ENCODE data around the gene RNASE1.
"Not testable (repeated sequence)": the region's sequence is repeated elsewhere in the genome, so short reads cannot be mapped to it uniquely, and the experiment has no call there.

Gene RNASE1

DNA sequence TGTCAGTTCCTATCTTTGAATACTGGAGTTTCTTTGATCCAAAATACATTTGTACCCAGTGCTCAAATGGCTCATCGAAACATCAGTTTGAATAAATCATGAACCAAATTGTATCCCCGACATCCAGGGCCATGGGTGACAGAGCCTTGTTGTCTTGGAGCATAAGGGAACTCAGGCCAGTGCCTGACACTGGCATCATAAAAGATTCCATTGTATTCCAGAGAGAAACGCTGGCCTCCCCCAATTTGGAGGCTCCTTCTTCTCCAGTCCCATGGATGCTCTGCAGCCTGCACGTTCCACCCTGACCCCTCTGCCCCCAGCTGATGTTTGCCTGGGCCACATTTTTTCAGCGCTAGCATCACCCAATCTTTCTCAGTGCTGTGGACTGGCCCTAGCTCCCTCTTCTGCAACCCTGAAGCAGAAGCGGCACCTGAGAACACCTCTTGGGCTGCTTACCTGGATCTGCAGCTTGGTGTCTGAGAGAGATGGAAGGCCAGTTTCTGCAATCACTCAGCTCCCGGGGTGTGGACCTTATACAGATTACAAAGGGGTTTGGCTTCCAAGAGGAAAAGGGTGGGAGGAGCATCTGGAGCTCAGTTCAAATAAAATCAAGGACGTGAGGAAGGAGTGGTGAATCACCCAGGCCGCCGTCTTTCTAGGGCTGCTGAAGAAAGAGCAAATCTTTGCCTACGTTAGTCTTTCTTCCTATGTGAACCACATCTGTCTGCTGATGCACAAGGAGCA lies at the start of gene RNASE1:
Gene RNASE1, minus strand, starts transcription at position 504 of the 744 bp plus-strand sequence. CDS start 776 bp downstream, outside the sequence.
- no peak for DNase-seq

DNA sequence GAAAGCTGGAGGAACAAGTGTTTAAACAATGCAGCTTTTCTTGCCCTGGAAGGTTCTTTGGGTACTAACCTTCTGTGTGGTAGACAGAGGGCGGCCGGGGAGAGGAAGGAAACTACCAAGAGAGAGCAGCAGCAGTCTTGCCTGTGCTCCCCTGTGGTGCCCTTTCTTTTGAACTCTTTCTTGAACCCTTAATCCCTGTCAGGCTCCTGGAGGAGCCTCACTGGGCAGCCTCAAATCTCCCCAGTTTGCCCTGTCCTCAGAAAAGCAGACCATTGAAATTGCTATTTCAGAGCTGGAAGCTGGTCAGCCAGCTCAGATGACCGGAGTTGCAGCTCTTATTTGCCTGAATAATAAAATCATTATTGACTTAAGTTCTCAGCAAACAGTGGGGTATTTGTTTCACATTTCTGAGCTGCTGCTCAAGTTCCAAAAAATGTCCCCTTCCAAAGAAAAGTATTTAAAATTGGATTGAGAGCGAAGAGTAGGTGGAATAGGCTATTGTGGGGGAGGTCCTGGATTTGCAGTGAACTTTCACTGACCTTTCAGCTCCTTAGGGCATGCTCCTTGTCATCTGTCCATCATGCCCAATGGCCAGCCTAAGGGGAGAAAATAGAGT lies 46.4 kb upstream of the RNASE1 start:
- no peak for DNase-seq

DNA sequence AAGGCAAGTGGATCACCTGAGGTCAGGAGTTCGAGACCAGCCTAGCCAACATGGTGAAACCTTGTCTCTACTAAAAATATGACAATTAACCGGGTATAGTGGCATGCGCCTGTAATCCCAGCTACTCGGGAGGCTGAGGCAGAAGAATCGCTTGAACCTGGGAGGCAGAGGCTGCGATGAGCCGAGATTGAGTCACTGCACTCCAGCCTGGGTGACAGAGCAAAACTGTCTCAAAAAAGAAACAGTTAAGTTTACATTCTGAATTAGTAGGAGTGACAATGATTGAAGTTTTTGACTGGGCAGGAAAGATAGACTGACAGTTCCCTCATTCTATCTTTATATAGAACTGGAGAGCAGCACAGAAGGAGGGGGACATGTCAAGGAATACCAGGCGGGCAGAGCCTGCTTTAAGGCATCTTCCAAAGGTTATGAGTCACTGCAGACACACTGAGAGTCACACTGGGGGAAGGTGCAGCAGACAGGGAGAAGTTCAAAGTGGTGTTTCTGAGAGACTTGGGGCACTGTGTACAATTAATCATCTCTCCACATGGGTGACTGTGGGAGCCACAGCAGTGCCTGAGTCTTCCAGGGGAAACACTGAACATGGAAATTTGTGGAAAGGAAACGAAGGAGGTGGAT lies 45.8 kb upstream of the RNASE1 start:
- DNase-seq: no peak

DNA sequence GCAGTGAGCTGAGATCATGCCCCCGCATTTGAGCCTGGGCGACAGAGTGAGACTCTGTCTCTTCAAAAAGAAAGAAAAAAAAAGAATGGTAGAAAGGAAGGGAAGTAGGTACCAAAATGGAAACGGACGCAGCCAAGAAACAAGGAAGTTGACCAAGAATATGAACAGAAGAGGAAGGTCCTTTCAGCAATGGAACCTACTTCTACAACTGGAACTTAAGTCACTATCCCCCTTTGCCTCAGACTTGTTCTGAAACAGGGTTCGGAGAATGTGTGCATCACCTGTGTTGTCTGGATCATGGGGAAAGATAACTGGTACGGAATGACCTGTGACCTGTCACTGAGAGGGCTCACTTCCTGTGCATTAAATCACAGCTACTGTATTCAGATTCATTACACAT lies 43.9 kb upstream of the RNASE1 start:
- no peak for DNase-seq

DNA sequence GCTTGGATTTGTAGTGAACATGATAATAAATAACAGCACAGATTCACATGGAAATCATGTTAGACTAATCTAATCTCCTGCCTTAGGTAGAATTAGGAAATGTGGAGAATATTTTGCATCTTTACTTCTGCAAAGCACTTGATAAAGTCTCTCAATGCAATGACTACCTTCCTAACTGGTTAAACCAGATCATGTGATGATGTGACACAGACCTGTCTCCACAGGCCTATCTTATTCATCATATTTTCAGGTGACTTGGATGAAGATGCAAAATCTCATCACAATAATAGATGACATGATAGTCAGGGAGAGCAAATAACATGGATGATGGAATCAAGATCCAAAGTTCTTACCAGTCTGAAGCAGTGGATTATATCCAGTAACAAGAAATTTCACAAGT lies 38.5 kb upstream of the RNASE1 start:
- no peak for DNase-seq

DNA sequence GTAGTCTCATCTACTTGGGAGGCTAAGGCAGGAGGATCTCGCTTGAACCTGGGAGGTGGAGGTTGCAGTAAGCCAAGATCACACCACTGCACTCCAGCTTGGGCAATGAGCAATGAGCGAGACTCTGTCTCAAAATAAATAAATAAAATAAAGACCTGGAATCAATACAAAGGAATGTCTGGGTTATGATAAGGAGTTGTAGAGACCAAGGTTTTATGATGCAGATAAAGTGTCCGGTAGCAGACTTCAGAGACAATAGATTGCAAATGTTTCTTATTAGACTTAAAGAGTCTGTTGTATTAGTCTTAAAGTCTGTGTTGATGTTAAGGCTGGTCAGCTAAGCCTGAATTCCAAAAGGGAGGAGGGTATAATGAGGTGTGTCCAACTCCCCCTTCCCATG lies 35.2 kb upstream of the RNASE1 start:
- DNase-seq: no peak

DNA sequence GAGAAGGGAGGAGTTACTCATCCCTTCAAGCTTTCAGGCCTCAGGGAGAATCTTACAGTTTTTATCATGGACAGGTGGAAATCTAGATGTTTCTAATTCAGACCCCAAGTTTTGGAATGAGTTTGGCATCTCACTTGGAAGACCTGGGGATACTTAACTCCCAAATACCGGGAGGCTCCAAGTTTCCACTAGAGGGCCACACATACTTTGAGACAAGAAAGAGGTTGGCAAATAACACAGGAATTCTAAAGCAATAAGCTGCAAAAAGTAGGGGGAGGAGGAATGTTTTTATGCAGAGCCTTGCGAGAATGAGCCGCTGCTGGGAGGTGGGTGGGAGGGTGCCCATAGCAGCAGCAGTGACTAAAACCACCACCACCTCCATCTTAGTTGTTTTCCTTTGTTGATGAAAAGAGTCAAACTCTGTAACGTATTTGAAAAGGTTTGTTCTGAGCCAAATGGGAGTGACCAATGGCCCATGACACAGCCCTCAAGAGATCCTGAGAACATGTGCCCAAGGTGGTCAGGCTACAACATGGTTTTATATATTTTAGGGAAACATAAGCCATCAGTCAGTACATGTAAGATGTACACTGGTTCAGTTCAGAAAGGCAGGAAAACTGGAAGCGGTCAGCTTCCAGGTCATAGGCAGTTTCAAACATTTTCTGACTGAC lies 34.2 kb upstream of the RNASE1 start:
- no peak for DNase-seq

DNA sequence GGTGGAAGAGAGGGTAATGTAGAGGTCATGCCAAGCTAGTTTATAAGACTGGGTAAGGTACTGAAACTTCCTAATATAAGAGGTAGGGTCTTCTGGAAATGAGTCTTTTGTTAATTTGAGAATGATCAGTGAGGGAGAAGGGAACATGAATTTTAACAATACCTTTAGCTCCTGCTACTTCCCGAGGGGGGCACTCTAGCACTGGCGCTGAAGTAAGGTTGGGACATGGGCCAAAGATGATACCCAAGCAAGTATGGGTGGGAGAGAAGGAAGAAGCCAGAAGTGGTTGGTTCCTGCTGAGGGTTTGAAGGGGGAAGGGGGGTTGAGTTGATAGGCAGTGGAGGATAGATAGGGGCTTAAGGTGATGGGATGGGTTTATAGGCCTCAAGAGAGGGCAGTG lies 32.3 kb upstream of the RNASE1 start:
- no peak for DNase-seq

DNA sequence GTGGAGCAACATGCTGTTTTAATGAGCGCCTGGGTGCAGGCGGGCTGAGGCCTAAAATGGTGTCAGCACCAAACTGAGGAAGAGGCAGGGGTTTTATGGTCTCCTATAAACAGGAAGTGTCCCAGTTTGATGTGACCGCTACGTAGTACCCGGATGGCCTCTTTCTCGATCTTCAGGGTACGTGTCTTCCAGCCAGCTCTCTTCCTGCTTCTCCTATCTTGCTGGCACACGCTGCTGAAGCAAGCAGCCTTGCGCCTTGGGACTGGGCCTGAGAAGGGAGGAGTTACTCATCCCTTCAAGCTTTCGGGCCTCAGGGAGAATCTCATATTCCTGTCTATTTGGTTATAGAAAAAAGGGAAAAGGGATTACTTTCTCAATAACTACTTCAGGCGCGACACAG lies 28.2 kb upstream of the RNASE1 start:
- no peak for DNase-seq

DNA sequence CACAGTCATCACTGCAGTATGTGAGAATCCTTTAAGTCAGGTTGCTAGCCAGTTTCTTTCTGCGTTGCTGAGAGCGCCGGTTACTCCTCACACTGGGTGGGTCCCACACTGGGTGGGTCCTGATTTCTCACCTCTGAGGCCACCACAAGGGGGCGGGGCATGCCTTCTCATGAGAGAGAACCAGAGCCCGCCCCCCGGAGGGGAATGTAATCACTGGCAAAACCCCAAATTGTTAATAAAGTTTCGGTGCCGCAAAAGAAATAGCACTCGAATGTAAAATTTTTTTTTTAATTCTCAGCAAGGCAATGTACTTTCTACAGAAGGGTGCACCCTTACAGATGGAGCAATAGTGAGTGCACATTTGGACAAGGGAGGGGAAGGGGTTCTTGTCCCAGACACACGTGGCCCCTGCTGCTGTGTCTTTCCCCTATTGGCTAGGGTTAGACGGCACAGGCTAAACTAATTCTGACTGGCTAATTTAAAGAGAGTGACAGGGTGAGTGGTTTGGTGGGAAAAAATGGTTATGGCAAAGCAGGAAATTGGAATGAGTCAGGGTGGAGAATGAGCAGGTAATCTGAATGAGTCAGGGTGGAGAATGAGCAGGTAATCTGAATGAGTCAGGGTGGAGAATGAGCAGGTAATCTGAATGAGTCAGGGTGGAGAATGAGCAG lies 25.5 kb upstream of the RNASE1 start:
- DNase-seq: not testable (repeated sequence)

DNA sequence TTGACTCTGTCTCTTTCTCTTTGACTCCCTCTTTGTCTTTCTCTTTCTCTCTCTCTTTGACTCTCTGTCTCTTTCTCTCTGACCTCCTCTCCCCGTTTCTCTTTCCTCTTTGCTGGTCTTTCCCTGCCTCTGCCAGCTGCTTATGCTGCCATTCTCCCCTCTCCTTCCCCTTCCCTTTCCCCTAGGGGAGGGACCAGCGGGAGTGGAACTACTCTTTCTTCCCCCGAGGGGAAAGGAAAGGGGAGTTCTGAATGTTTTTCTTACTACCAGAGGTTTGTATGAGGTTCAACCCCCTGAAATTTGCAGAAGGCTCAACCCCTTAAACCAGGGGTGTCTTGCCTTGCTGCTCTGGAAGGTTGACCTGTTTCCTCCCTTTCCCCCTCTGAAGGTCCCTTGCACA lies 24.7 kb upstream of the RNASE1 start:
- no peak for DNase-seq

DNA sequence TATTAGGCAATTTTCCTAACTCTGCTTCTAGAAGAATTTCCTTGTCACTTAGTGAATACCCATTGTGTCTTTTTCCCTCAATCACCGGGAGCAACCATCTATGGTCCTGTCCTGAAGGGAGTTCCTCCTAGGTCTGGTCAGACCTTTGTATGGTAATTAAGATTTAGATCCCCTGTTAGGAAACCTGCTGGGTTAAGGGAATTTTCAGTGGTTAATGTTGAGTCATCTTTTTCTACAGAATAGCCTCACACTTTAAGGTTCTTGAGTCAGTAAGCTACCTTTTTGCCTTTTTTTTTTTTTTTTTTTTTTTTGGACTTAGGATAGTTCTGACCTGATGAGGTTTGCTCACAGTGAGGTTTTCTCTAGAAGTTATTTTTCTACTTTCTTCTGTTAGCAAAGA lies 24.0 kb upstream of the RNASE1 start:
- DNase-seq: not testable (repeated sequence)

DNA sequence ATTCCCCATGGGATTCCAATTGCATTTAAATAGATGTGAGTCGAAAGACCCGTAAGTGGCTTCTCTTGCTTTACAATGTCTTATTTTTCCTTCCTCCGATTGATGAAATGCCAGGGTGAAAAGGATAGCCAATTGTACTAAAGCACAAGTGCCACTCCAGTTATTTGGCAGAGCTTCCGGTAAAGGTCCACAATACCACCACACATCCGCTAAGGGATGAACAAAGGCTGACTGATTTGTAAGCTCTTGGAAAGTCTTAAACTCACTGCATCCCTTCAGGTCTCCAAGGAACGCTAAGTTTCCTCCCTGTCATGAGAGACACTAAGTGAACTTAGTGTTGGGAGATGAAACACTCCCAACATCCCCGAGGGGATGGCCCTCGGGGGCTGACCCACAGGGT lies 21.2 kb upstream of the RNASE1 start:
- DNase-seq: no peak

DNA sequence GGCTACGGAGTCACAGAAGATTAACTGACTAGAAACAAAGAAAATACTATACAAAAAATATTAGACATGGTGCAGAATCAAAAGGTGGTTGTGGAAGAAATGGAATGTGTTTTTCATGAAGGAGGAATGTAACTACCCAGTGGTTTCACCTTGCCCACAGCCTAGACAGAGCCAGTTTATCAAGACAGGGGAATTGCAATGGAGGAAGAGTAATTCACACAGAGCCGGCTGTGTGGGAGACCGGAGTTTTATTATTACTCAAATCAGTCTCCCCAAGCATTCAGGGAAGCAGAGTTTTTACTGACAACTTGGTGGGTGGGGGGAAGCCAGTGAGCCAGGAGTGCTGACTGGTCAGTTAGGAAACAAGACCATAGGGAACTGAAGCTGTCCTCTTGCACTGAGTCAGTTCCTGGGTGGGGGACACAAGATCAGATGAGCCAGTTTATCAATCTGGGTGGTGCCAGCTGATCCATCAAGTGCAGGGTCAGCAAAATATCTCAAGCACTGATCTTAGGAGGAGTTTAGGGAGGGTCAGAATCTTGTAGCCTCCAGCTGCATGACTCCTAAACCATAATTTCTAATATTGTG lies 19.0 kb upstream of the RNASE1 start:
- not testable (repeated sequence) for DNase-seq

DNA sequence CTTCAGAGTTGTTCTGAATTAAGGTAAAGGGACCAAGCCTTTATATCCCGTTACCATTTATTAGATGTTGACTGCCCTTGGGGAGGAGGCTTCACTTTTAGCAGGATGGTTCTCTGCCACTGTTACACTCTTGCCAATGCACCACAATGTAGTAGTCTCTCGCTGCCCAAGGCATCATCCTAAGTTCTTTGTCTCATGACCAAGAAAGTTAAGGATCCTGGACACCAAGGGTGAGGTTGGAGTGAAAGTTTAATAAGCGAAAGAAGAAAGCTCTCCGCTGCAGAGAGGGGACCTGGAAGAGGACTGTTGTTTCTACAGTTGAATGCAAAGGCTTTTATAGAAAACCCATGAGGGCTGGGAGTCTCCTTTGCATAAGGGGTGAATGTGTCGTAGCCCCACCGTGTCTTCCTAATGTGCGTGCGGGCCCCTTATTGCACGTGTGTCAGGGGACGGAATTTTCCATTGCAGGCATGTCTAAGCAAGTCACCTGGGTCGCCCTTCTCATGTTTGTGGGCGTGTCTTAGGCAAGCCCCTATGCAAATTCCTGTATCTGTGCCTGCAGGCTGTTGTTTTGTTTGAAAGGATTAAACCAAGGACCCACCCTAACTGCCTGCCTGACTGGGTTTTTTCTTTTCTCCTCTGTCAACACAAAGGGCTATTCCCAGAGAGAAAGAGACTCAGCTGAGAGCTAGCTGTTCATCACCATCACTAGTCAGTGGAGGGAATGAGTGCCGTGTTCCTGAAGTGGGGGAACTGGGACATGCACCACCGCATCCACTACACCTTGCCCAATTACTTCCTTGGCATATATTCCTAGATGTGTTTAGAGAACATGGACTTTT lies 17.6 kb upstream of the RNASE1 start:
- no peak for DNase-seq

DNA sequence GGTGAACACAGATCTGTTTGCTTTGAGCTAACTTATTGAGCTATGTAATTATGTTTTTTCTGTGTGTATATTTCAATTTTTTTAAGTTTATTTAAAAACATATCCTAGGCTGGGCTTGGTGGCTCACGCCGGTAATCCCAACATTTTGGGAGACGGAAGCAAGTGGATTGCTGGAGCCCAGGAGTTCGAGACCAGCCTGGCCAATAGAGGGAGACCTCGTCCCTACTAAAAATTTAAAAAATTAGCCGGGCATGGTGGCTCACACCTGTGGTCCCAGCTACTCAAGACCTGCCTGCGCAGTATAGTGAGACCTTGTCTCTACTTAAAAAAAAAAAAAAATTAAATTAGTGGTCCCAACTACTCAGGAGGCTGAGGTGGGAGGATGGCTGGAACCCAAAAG lies 16.2 kb upstream of the RNASE1 start:
- DNase-seq: no peak

DNA sequence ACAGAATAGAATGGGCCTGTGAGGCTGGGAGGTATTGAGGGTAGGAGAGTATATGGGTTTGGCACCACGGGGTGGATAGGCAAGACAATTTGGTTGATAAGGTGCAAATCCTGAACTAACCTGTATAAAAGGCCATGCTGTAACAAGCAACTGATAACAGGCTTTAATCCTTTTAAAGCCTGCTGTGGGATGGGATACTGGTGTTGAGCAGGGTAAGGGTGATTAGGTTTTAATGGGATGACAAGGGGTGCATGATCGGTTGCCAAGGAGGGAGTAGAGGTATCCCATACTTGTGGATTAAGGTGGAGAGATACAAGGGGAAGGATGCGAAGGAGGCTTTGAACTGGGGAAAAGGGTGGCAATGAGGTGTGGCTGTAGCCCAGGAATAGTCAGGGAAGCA lies 13.3 kb upstream of the RNASE1 start:
- DNase-seq: not testable (repeated sequence)

DNA sequence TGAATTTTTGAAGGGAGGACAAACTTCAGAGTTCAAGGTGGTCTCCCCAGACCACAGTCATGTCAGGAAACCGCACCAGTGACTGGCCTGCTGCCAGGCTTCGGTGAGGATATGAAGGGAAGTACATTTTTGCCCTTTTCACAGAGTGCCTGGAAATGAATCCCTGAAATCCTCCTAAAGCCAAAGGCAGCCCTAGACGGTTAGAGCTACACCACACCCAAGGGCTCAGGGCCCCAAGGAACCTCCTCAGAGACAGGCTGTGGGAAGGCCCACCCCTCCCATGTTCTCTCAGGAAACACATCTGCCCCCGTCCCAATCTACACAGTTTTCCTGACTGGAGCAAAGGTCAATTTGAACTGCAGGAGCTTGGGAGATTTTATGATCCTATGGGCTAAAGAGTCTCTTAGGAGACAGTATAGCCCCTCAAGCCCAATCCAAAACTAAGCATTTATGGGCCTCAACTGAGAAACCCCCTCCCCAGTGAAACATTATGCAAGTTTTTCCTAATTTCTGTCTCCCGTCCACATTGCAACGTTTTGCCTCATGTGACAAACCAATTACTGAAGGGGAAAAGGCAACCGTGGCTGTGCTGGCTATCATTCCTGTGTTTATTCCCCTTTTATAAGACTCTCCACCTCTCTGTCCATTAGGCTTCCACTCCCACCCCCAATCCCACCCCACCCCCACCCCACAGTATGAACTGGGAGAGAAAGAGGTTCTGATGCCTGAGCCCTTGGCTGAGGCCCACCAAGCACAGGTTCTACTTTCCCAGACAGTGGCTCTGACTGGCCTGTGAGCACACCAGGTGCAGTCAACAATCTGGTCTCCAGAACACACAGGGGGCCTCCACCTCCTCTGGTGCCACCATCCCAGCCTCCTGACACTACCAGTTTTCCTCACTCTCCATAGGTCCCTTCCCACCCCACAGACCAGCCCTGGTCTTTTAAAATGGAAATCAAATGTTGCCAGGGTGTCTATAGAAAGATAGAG lies 9.6 kb upstream of the RNASE1 start:
- DNase-seq: no peak

DNA sequence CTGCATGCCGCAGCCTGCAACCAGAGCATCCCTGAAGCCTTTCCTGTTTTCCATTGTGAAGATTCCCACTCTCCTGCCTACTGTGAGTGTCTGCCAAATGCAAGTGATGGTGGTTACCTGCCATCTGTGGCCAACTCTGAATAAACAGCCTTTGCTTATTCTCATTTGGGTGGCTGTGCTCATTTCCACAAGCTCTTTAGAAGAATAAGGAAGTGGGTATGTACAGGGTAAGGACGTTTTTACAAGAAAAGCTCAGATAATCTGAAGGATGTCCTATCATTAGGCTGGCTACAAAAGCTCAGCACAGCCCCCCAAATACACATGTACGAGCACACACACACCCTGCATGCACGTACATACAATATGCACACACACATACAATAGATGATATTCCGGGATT lies 7.3 kb upstream of the RNASE1 start:
- no peak for DNase-seq

DNA sequence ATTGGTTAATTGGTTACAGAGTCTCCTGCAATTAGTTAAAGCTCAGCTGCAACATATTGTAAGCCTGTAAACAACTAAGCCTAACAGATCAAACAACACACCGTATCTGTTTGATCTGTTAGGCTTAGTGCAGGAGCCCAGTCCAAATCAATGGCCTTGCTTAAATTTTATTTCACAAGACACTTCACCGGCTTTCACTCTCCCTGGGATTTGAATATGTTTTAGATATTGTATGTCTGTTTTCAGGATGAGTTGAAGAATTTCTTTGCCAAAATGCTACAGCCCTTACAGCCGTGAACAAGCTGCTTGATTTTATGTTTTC lies 5.5 kb upstream of the RNASE1 start:
- DNase-seq: no peak
